ENCODE measurements around the gene OXGR1.

OXGR1 gene

GRCh38 chr13:96967248-96967745, 27.0 kb downstream of the OXGR1 start:
- H3K4me3 Mint-ChIP-seq, result no peak overlapping the region
- H3K36me3 Mint-ChIP-seq (ENCODE audit: insufficient read depth), result no peaks in the 10 kb centered on the region
- H3K27me3 Mint-ChIP-seq, result no peaks in the 10 kb centered on the region
- H3K9me3 Mint-ChIP-seq, result peaks cover 12 to 23% of the 10 kb centered on the region in 2 donors
- no peak overlapping the region for H3K27ac Mint-ChIP-seq
- H3K4me1 Mint-ChIP-seq (ENCODE audit: low read depth in 2 of 2), result no peaks in the 10 kb centered on the region
- DNase-seq (no peak), ATAC-seq (replicated peaks) (no peak)

- Mint-ChIP-seq H3K27me3 (peaks cover 0 to 2% of the 10 kb centered on the region in 2 donors), H3K27ac (no peak overlapping the region), H3K9me3 (peaks cover 12 to 23% of the 10 kb centered on the region in 2 donors), H3K4me3 (no peak overlapping the region), H3K36me3 (ENCODE audit: insufficient read depth) (no peaks in the 10 kb centered on the region), H3K4me1 (ENCODE audit: low read depth in 2 of 2) (no peaks in the 10 kb centered on the region)
- ATAC-seq (replicated peaks) (no peak), DNase-seq (no peak)
Observed at GRCh38 chr13:96966415-96967102, 27.7 kb downstream of the OXGR1 start.

GRCh38 chr13:96963786-96964475, 30.3 kb downstream of the OXGR1 start:
- DNase-seq (no peak), ATAC-seq (replicated peaks) (no peak)
- Mint-ChIP-seq H3K4me1 (ENCODE audit: low read depth in 2 of 2) (no peaks in the 10 kb centered on the region), H3K4me3 (no peak overlapping the region), H3K27me3 (peaks cover 0 to 11% of the 10 kb centered on the region in 2 donors), H3K27ac (no peak overlapping the region), H3K9me3 (peaks cover 6 to 8% of the 10 kb centered on the region in 2 donors), H3K36me3 (ENCODE audit: insufficient read depth) (no peaks in the 10 kb centered on the region)

GRCh38 chr13:96960379-96960778, 33.9 kb downstream of the OXGR1 start:
- no peak for ATAC-seq (replicated peaks)
- no peaks in the 10 kb centered on the region for H3K36me3 Mint-ChIP-seq (ENCODE audit: insufficient read depth)
- H3K27ac Mint-ChIP-seq, result no peak overlapping the region
- H3K4me3 Mint-ChIP-seq, result no peak overlapping the region
- no peak for DNase-seq
- H3K9me3 Mint-ChIP-seq, result no peaks in the 10 kb centered on the region
- no peaks in the 10 kb centered on the region for H3K4me1 Mint-ChIP-seq (ENCODE audit: low read depth in 2 of 2)
- H3K27me3 Mint-ChIP-seq, result peaks cover 0 to 11% of the 10 kb centered on the region in 2 donors

- Mint-ChIP-seq H3K27ac (no peak overlapping the region), H3K4me1 (ENCODE audit: low read depth in 2 of 2) (no peaks in the 10 kb centered on the region), H3K4me3 (no peak overlapping the region), H3K27me3 (peaks cover 0 to 11% of the 10 kb centered on the region in 2 donors), H3K36me3 (ENCODE audit: insufficient read depth) (no peaks in the 10 kb centered on the region), H3K9me3 (no peaks in the 10 kb centered on the region)
- DNase-seq (no peak), ATAC-seq (replicated peaks) (no peak)
Observed at GRCh38 chr13:96958286-96958891, 35.9 kb downstream of the OXGR1 start.

- Mint-ChIP-seq H3K27me3 (peaks cover 0 to 10% of the 10 kb centered on the region in 2 donors), H3K27ac (no peak overlapping the region), H3K4me3 (no peak overlapping the region), H3K9me3 (no peaks in the 10 kb centered on the region), H3K36me3 (ENCODE audit: insufficient read depth) (peaks cover 2% of the 10 kb centered on the region), H3K4me1 (ENCODE audit: low read depth in 2 of 2) (no peaks in the 10 kb centered on the region)
- no peak for DNase-seq
- ATAC-seq (replicated peaks), result no peak
Observed at GRCh38 chr13:96952595-96952994, 41.7 kb downstream of the OXGR1 start.

- no peak for DNase-seq
Observed at GRCh38 chr13:96948127-96948526, 46.1 kb downstream of the OXGR1 start.

GRCh38 chr13:96947343-96947910, 46.8 kb downstream of the OXGR1 start:
- H3K9me3 Mint-ChIP-seq, result no peaks in the 10 kb centered on the region
- DNase-seq (no peak), ATAC-seq (replicated peaks) (no peak)
- no peak overlapping the region for H3K4me3 Mint-ChIP-seq
- peaks cover 6% of the 10 kb centered on the region for H3K36me3 Mint-ChIP-seq (ENCODE audit: insufficient read depth)
- H3K4me1 Mint-ChIP-seq (ENCODE audit: low read depth in 2 of 2), result no peaks in the 10 kb centered on the region
- peaks cover 0 to 8% of the 10 kb centered on the region in 2 donors for H3K27me3 Mint-ChIP-seq
- H3K27ac Mint-ChIP-seq, result no peak overlapping the region

More at GRCh38 chr13:96948127-96948526, 46.1 kb downstream of the OXGR1 start:
- H3K4me3 Mint-ChIP-seq, result no peak overlapping the region
- H3K4me1 Mint-ChIP-seq (ENCODE audit: low read depth in 2 of 2), result no peaks in the 10 kb centered on the region
- no peak for ATAC-seq (replicated peaks)
- H3K27ac Mint-ChIP-seq, result no peak overlapping the region
- peaks cover 0 to 10% of the 10 kb centered on the region in 2 donors for H3K27me3 Mint-ChIP-seq
- peaks cover 5% of the 10 kb centered on the region for H3K36me3 Mint-ChIP-seq (ENCODE audit: insufficient read depth)
- H3K9me3 Mint-ChIP-seq, result no peaks in the 10 kb centered on the region

GRCh38 chr13:96946709-96947311, 47.5 kb downstream of the OXGR1 start:
- no peaks in the 10 kb centered on the region for H3K9me3 Mint-ChIP-seq
- no peak for ATAC-seq (replicated peaks)
- H3K4me1 Mint-ChIP-seq (ENCODE audit: low read depth in 2 of 2), result no peaks in the 10 kb centered on the region
- DNase-seq, result no peak
- no peak overlapping the region for H3K27ac Mint-ChIP-seq
- no peak overlapping the region for H3K4me3 Mint-ChIP-seq
- H3K27me3 Mint-ChIP-seq, result peaks cover 0 to 1% of the 10 kb centered on the region in 2 donors
- peaks cover 6% of the 10 kb centered on the region for H3K36me3 Mint-ChIP-seq (ENCODE audit: insufficient read depth)

- Mint-ChIP-seq H3K4me3 (no peak overlapping the region), H3K9me3 (no peaks in the 10 kb centered on the region), H3K27ac (no peak overlapping the region), H3K4me1 (ENCODE audit: low read depth in 2 of 2) (no peaks in the 10 kb centered on the region), H3K36me3 (ENCODE audit: insufficient read depth) (peaks cover 4% of the 10 kb centered on the region), H3K27me3 (no peaks in the 10 kb centered on the region)
- no peak for ATAC-seq (replicated peaks)
- no peak for DNase-seq
Observed at GRCh38 chr13:96940961-96941360, 53.3 kb downstream of the OXGR1 start.

GRCh38 chr13:96935901-96936300, 58.4 kb downstream of the OXGR1 start:
- no peak for ATAC-seq (replicated peaks)
- Mint-ChIP-seq H3K9me3 (no peaks in the 10 kb centered on the region), H3K4me3 (no peak overlapping the region), H3K27ac (no peak overlapping the region), H3K27me3 (no peaks in the 10 kb centered on the region), H3K4me1 (ENCODE audit: low read depth in 2 of 2) (no peaks in the 10 kb centered on the region), H3K36me3 (ENCODE audit: insufficient read depth) (no peaks in the 10 kb centered on the region)
- no peak for DNase-seq

Data from effector memory CD8-positive, alpha-beta T cell (primary cell).